ENCODE data around the gene PTPN4.

The PTPN4 gene

DNA sequence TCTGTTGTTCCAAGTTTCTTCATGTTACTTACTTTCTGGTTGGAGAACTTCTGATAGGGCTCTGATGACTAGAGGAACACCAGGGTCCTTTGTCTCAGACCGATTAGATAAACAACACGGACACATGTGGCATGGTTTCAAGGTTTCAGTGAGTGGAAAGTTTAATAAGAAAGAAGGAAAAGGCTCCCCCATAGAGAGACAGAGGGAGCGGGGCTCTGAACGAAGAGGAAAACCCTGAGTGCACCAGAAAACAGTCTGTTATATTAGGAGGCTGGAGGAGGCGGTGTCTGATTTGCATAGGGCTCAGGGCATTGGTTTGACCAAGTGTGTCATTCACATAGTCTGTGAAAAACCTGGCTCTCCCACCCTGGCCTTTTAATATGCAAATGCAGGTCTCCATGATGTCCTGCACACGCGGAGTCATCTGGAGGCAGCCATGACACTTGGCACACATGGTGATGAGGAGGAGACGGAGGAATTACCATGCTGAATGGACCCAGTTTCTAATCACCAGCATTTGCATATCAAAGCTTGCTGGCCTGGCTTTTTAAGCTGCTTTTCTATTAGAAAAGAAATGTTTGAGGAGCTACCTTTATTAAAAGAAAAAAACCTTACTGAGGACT is 94.2 kb downstream of the PTPN4 start:
- ATAC-seq = no peak

DNA sequence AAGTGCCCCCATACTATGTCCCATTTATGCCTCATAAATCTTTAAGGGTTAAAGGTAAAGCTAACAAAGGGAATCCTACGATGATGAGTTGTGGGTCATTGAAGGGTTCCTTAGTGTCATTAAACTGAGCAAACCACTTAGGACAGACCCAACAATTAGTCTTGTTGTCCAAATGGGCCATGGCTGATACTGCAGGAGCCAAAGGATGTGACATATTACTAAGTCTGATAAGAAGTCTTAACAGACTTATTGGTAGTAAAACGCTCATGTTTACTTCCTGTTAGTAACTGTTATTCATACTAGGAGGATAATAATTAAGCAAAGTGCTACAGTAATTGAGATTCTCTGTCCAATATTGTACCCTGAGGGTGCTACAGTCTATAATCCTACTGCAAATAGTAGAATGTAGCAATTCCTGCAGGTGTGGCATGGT is 96.8 kb downstream of the PTPN4 start:
- DNase-seq (no peak), ATAC-seq (no peak)

More for the DNA sequence above, 94.2 kb downstream of the PTPN4 start:
- no peak for DNase-seq

DNA sequence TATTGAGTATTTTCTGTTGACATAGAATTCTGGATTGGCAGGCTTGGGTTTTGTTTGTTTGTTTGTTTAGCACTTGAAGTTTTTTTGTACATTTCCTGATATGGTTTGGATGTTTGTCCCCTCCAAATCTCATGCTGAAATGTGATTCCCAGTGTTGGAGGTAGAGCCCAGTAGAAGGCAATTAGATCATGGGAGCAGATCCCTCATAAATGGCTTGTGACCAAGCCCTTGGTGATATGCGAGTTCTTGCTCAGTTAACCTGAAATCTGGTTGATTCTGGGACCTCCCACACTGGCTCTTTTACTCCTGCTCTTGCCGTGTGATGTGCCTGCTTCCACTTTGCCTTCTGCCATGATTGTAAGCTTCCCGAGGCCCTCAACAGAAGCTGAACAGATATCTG is 98.0 kb downstream of the PTPN4 start:
- ATAC-seq (no peak), DNase-seq (no peak)

DNA sequence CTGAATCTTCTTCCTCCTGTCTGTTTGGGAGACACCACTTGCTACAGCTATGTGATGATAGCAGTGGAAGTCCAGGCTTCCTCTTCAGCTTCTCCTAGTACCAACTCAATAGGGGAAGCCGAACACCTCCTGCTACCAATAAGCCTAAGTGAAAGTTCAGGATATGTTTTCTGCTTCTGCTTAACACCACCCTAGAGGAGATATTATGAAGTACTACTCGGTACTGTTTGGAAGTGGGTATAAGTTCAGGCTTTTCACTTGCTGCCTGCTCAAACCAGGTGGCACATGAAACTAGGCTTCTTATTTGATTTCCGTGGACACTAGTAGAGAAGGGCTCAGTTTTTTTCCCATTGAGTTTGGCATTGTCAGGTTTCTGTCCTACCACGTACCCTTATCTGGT is 99.8 kb downstream of the PTPN4 start:
- DNase-seq (no peak), ATAC-seq (no peak)

DNA sequence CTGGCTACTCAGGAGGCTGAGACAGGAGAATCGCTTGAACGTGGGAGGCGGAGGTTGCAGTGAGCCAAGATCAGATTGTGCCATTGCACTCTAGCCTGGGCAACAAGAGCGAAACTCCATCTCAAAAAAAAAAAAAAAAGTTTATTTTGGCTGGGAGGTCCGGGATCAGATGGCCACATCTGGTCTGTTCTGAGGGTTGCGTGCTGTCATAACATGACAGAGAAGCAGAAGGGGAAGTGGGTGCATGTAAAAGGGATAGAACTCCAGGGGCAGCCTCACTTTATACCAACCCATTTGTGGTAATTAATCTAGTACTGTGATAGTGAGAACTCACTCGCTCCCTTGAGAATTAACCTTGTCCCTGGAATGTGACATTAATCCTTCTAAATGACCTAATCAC is 101.2 kb downstream of the PTPN4 start:
- ATAC-seq (no peak), DNase-seq (no peak)

DNA sequence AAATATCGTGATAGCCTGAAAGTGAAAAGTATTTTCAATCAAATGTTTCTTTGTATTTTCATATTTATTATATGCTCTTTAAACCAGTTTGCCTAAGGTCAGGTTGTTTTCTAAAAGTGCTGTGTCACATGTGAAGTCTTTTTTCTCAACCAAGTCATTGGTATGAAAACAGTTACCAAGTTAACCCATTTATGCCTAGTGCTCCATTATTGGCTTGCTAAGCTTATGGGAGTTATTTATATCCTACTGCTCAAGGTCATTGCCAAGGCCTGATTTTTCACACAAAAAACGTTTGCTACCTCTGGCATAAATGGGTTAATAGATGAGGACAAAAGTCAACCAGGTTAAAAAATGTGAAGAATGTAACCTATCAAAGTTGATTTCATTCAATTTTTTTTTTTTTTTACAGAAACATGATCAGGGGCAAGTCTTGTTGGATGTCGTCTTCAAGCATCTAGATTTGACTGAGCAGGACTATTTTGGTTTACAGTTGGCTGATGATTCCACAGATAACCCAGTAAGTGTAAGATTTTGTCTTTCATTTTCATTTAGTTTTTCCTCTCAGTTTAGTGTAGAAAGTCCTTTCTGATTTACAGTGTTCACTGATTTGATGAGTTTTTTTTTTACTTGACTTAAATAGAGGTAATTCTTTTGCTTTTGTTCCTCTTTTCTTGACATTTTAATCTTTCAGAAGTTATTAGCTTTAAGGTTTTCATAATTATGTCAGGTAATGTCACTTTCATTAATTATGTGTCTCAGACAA is 102.6 kb downstream of the PTPN4 start:
- ATAC-seq (peak; percentile 76), DNase-seq (no peak)

DNA sequence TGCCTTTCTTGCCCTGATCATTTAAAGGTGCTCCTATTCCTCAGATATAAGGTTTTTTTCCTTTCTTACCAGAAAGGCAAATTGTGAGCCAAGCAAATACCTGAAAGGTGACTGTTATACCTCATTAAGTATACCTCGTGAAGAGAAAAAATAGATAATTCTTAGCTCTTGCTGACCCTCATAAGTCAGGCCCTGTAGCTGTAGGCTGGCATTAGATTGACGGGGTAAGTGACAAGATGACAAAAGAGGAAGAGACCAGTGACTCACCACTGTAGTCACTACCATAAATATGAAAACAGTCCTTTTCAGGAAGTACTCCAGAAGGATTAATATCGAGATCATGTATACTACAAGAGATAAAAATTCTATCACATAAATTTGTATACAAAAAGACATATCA is 104.6 kb downstream of the PTPN4 start:
- ATAC-seq = no peak
- no peak for DNase-seq

DNA sequence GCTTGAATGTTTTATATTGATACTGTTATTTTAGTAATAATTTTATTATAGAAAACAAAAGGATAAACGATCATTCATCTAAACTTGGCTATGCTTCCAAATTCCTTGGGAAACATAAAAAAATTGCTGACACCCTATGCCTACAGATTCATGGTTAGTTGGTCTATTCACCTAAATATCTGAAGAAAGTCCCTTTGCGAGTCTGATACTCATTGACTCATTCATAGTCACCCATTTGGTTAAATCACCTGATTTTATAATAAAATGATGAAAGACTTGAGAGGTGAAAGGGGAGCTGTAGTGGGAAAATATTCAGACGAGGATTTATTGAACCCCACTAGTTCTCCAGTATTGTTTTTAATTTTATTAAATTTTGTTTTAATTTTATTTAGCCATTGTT is 112.0 kb downstream of the PTPN4 start:
- ATAC-seq (no peak), DNase-seq (no peak)

DNA sequence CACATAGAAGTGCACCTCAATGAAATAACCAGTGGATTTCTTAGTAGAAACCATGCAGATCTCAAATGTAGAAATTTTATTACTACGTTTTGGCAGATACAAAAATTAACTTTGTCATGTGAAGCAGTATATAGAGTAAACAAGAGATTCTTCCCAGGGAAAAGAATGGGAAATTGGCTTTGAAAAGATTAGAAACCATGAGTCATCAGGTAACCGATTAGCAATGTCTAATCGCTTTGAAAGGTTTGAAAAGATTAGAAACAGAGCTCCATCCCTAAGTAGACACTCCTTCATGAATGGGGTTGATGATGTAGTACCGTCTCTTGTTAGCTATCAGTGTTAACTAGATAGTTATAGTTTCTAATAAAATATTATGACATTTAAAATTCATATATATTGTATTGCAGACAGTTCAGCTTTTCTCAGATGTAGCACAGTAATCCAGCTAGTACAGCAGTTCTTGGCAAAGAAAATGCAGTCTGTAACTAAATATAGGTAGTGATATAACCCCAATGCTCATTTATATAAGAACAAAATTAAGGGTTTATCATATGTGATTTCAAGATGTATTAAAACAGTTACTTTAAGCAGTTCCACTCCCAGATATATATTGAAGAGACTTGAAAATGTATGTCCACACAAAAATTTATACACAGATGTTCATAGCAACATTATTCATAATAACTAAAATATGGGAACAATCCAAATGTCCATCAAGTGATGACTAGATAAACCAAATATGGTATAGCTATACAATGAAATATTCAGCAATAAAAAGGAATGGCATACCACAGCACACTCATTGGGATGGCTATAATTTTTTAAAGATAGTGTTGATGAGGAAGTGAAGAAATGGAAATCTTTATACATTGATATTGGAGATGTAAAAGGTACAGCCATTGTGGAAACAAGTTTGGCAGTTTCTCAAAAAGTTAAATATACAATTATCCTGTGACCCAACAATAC is 113.9 kb downstream of the PTPN4 start:
- no peak for DNase-seq
- ATAC-seq = no peak

DNA sequence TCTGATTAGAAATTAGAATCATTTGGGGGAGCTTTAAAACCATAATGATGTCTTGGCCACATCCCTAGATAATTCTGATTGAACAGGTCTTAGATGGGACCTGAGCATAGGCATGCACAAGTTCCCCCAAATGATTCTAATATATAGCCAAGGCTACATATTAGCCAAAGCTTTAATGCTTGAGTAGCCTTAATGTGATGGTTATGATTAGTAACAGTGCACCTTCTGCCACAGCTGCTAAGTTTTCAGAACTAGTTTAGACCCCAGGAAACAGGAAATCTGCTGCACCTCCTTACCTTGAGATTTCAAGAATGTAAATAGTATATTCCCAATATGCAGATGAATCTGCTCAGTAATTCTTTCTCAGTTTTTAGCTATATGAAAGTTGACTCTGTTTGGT is 119.8 kb downstream of the PTPN4 start:
- no peak for ATAC-seq
- no peak for DNase-seq

DNA sequence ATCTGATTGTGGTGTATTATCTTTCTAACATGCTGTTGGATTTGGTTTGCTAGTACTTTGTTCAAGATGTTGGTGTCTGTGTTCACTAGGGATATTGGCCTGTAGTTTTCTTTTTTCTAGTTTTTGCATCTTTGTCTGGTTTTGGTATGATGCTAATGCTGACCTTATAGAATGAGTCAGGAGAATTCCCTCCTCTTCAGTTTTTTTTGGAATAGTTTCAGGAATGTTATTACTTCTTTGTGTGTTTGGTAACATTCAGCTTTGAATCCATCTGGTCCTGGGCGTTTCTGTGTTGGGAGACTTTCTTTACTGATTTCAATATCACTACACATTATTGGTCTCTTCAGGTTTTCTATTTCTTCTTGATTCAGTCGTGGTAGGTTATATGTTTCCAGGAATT is 129.0 kb downstream of the PTPN4 start:
- no peak for ATAC-seq
- DNase-seq = no peak

DNA sequence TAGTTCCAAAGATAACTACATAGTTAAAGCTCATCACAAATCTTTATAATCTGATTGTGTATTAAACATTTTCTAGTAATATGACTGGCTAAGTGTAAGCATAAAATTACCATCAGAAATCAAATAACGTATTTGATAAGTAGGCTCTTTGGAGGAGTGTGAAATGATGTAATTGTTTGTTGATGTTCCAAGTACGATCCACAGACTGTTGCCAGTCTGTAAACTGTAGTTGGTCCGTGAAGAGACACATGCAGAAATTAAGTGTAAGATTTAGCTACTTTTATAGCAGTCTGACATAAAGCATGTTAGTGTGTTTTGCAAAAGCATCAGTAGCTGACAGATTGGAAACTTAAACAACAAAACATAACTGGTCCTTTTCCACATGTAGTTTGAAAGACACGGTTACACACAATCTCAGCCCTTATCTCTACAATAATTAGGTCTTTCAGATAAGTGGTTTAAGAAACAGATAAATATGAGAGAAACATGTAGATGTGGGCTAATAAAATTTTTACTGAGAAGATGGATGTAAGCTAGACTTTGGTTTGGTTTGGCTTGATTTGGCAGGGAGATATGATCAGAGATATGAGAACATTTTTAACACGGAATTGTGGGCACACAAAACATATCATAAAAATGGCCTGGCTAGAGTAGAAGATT is 138.1 kb downstream of the PTPN4 start:
- ATAC-seq (no peak), DNase-seq (no peak)

DNA sequence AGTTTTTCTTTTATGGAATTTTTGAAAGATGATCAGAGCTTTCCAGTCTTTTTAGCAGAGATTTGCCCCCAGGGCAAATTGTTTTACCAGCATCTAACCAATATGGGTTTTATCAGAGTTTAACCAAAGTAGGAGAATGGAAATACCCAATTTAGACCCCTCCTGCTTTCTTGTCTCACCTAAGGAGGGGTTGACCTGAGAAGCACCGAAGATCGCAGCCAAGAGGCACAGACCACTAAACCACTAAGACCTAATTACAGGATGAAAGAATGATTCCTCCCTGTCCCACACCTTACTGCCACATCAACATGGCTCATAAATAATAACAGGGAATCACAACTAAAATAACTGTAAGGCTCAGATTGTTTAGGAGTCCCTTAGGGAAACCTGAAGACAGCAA is 141.3 kb downstream of the PTPN4 start:
- ATAC-seq = no peak
- no peak for DNase-seq

DNA sequence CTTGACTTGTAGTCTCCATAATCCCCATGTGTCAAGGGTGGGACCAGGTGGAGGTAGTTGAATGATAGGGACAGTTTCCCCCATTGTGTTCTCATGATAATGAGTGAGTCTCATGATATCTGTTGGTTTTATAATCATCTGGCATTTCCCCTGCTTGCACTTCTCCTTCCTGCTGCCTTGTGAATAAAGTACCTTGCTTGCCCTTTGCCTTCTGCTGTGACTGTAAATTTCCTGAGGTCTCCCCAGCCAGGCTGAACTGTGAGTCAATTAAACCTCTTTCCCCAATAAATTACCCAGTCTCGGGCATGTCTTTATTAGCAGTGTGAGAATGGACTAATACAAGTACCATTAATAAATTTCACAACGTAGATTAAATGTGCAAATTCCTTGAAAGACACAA is 150.8 kb downstream of the PTPN4 start:
- no peak for DNase-seq
- no peak for ATAC-seq

DNA sequence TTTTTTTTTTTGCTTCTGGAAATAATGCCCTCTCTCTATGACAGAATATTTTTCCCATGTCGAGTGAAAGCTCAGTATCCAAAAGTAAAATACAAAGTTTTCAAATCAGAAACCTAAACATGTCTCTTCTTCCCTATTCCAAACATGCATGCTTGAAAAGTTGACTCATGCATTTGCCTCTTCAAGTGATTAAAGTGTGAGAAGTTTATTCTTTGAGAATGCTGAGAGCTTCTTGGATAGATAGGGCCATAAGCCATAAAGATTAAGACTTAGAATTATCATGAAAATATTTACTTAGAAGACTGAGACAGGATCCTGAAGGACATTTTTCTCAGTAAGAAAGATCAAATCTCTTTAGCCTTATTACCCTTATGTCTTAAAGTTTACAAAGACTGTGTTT is 154.5 kb downstream of the PTPN4 start:
- DNase-seq (no peak), ATAC-seq (no peak)

DNA sequence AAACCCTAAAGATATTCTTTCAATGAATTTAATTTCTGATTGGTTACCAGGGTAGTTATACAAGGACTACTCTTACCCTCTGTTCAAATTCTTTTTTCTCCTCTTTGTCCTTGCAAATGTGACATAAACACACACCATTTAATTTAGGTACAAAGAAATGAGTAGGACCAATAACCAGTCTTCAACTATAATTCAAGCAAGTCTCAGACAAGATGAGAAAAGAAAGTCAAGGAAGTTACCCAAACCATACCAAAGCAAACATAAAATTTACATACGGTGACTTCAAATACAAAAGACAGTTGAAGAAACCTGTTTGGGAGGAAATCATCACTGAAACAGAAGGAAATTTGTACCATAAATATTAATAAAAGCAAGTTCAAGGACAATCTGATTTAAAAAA is 162.1 kb downstream of the PTPN4 start:
- DNase-seq = no peak
- ATAC-seq = no peak

DNA sequence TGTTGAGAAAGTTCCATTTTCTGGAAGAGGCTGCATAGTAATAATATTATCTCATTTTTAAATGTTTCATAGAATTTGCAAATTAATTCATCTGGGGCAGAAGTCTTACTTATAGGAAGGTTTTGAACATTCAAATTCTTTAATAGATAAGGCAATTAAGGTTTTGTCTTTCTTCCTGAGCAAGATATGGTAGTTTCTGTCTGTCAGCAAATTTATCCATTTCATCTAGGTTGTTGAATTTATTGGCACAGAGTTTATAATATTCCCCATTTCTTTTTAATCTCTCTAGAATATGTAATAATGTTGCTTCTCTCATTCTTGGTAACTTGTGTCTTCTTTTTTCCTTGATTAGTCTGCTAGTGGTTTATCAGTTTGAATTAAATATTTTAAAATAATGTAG is 163.0 kb downstream of the PTPN4 start:
- DNase-seq (no peak), ATAC-seq (no peak)

DNA sequence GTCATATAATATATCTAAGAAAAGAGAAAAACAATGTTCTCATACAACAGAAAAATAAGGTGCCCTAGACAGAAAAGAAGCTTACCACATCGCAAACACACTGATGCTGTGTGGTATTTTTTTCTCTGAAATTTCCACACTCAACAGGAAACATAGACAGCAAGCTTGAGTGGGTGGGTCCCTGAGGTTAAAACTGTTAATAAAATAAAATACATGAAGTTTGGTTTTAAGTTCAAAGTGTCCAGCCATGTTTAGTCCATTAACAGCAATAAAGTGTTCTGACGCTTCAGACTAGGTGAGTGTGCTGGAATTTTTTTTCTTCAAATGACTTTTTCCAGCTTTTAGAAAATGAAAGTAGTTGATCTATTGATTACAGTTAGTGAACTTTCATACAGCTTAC is 169.8 kb downstream of the PTPN4 start:
- peak; percentile 9 for DNase-seq
- ATAC-seq = peak; percentile 84

DNA sequence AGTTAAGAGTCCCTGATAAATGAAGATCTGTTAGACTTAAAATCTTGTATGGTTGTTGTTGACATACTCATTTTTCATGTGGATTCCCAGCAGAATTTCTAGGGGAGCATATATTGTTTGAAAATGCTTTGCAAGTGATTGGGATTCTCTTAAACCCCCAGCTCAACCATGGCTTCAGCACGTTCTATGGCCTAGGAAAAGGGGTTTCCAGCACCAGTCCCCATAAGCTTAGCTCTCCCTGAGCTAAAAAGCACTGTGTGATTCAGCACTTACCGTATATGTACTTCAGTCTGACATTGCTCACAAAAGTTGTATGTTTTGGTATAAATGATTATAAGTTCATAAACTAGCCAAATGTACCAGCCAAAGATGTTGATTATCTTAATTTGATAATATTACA is 173.1 kb downstream of the PTPN4 start:
- ATAC-seq (no peak), DNase-seq (no peak)

DNA sequence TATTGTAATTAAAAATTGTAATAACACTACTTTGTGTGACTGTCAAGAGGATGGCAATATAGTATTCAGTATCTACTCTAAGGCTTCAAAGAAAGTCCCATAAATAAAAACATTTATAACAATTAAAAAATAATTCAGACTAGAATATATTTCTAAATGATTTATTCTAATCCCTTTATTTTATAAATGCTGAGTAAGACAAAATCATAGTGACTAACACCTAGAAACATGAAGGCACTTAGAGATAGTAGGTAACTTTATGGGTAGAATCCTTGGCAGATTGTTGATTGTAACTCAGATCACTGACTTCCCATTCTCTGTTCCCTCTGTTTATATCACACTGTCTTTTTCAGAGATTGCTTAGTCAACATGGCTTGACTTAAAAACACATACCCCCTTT is 174.6 kb downstream of the PTPN4 start:
- DNase-seq = no peak

DNA sequence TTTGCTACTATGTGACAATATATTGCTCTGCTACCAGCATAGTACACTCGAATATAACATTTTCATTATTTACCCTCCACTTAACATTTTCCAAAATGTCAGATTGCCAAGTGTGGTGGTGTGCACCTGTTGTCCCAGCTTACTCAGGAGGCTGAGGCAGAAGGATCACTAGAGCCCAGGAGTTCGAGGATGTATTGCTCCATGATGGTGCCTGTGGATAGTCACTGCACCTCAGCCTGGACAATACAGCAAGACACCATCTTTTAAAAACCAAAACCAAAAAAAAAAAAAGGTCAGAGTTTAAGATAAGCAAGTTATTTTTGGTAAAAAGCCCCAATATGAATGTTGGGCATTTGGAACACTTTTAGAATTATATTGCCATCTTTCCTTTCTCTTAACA is 178.0 kb downstream of the PTPN4 start:
- no peak for DNase-seq
- ATAC-seq = no peak

More for the DNA sequence above, 174.6 kb downstream of the PTPN4 start:
- no peak for ATAC-seq

DNA sequence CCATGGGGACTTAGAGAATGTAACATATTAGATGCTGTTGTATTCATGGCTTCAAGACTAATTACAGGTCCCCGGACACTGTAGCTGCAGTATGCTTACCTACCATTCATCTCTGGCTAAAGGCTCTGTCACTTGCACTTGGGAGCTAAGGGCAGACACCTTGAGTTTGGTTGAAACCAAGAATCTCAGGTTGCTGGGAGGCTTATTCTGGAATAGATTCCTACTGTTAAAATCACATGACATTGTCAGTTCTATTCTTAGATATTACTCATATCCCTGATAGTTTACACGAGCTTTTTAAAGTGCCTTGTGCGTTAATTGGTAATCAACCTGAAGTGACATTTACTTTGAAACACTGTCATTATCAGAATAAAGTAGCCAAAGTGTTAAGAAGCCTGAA is 180.2 kb downstream of the PTPN4 start:
- ATAC-seq = no peak
- DNase-seq = no peak
